ENCODE results near the gene KAT7.
"Not testable (repeated sequence)": the region's sequence is repeated elsewhere in the genome, so short reads cannot be mapped to it uniquely, and the experiment has no call there.

Gene KAT7

GRCh38 chr17:49788478-49789242 is at the start of gene KAT7:
Gene KAT7 (plus strand): TSS chr17:49788681. CDS start chr17:49788835, 154 bp downstream.
- peak; percentile 99 for DNase-seq (ENCODE audit: low read depth)

DNA sequence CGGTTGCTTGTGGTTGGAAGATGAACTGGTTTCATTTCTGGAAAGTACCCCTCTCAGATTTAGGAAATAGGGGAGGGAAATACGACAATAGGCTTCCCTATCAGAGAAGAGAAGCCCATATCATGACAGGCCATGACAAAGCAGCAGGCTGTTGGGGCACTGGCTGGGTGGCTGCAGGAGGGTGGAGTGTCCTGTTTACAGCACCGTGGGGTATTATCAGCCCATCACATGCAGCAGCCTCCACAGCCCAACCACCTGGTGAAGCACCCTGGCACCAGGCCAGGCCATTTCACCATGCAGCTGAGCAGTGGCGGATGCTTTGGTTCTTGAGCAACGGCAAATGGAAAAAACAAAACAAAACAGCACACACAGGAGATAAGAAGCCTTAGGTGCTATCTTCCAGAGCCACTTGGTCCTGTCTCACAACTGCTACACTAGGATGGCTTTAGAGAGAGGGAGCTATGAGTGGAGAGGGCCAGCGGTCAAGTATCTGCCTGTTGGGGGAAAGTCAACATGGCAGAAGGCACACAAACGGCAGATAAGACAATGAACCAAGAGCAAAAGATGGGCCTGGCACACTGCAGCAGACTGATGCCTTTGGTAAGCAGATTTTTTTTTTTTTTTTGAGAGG is 48.7 kb upstream of the KAT7 start:
- DNase-seq (ENCODE audit: low read depth) = no peak

DNA sequence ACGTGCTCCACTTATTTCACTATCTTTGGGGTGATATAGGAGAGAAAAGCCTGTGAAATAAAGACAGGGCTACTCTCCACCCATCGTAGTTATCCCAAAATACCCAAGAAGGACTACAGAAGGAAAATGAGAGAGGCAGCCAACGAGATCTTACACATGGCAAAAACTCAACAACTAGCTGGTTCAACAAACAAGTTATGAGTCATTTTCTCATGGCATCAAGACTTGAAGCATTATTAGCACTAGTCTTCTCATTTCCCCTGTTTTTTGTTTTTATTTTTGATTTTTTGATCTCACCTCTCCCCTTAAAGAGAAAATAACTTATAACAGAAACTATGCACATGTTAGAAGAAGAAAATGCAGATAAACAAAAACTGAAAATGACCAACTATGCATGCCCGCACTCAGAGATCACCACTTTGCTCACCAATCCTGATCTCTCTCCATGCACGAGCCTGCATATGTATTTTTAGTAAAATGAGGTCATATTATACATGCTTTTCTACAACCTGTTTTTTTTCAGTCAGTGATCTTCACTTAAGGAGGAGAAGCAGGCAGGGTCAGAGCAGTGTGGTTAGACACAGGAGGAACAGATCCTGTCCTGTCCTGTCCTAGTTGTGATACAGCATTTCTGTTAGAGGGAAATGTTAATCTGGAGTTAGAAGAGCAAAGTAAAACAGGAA is 47.3 kb upstream of the KAT7 start:
- DNase-seq (ENCODE audit: low read depth) = no peak

GRCh38 chr17:49741692-49742076 is 46.8 kb upstream of the KAT7 start:
- DNase-seq (ENCODE audit: low read depth) = no peak

DNA sequence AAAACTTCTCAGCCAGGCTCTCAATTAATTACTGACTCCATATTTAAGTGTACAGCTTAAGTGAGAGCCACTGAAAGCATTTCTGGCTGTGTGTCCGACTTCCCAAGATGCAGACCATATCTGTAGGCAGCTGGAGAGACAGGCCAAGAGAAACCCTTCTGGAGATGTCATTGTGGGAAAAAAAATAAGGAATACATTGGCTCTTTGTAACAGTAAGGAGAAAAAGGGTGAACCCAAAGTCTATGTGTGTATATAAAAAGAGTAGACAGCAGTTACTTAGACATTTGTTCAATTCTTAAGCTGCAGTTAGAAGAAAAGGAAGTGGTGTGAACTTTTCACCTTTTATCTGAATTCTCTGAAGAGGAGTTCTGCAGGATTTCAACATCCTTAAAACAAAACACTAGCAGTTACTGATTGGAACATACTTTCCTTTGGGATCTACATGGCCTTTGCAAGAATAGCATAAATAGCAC is 46.3 kb upstream of the KAT7 start:
- DNase-seq (ENCODE audit: low read depth) = no peak

DNA sequence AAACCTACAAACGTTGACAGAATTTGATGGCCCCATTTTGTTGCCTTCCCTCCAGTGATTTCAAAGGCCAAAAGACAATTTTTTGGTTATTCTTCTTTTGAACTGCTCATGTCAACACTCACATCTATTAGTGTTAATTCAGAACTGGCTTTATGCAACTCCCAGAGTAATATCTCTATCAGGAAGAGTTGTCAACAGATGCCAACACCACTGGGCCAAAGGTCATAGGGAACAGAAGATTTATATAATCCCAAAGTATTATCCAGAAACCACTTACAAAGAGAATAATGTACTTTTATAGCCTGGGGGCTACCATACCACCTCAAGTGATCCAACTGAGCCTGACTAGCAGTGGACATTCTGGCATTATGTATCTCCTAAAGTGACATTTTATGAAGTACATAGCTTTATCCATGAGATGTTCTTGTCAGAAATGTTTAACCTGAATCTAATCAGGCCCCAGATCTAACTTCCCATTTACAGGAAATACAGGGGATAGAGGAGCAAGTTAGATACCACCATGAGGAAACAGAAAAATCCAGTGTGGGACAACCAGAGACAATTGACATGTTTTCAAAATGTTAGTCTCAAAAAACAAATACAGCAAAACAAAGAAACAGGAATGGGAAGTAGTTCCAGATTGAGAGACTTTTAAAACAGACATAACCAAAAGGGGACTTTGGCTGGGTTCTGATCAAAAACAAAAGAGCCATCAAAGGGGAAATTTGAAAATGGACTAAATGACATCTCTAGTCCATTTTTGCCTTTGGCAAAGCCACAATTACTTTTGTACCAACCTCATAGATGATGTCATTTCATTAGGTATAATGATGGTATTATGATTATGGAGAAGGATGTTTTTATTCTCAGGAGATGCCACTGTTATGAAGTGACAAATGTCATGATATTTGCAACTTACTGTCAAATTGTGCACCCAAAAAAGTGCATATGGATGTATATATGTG is 43.0 kb upstream of the KAT7 start:
- no peak for DNase-seq (ENCODE audit: low read depth)

- no peak for DNase-seq (ENCODE audit: low read depth)
These were observed 41.5 kb upstream of the KAT7 start for GRCh38 chr17:49746791-49747490.

GRCh38 chr17:49747632-49748031 is 40.8 kb upstream of the KAT7 start:
- no peak for DNase-seq (ENCODE audit: low read depth)

DNA sequence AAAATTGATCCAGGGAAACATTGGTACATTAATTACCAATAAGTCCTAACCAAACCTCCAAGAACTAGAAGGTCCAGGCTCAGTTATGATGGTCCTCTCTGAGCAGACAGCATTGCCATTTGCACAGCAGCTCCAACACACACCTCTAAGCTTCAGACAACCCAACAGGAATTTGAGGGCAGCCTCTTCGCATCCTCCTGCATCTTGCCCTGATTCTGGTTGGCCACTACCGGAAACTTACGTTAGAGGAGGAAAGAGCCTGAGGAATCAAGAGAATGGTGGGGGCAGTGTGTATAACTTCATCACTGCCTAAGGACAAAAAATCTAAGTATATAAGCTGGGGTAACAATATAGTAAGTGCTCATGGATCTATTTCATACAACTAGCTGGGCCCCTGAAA is 40.3 kb upstream of the KAT7 start:
- no peak for DNase-seq (ENCODE audit: low read depth)

DNA sequence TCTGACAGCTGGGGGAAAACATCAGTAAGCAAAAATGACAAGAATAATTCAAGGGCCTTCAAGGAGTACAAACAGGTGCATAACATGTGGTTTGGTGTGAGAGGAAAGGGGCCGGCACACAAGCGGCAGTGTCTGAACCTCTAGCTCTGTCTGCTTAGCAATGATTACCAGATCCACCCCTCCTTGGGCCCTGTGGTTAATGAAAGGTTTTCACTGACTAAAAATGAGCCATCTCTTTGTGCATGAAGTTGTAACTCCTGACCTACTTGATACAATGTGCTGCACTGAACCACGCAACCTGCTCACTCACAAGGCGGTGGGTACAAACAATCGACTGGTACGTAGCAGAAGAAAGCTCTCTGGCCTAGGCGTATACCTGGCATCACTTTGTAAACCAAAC is 39.7 kb upstream of the KAT7 start:
- DNase-seq (ENCODE audit: low read depth) = no peak

GRCh38 chr17:49749730-49750129 is 38.8 kb upstream of the KAT7 start:
- no peak for DNase-seq (ENCODE audit: low read depth)

DNA sequence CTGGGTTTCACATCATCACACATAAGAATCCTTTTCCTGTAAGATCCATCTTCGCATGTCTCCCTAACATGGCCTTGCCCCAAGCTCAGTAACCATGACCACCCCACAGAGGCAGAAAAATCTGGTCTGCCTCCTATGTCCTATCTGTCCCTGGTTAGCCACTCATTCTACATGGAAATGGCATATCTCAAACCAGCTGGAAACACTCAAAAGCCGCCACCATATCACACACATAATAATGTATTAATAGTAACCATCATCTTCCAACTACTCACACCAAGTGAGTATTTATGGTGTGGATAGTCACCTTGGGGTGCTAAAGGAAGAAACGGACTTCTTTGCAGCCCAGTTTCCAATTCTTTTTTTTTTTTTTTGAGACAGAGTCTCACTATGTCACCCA is 36.0 kb upstream of the KAT7 start:
- DNase-seq (ENCODE audit: low read depth) = no peak

- DNase-seq (ENCODE audit: low read depth) = no peak
These were observed 34.5 kb upstream of the KAT7 start for GRCh38 chr17:49753959-49754391.

DNA sequence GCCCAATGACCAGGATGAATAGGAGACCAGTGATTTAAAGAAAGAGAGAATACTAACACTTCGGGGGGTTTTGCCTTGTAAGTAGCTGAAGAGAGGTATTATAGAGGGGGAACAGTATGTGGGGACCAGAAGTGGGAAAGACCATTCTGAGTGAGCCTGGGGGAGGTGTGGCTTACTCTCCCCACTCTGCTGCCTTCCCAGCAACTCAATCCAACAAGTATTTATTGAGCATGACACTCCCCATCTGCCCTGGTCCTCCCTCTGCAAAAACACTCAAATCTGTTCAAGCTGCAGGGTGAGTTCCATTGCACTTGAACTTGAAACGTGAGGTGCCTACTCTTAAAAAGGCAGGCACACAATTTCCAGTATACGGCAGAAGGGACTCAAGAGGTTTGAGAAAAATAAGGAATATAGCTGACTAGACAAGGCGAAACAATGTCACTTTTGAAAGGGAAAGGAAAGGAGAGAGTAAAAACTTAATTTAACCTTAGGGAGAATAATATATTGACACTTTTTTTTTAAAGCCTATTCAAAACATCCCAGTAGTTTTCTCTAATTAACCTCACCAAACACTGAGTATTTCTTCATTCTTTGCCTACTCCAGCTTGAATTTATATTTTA is 32.7 kb upstream of the KAT7 start:
- no peak for DNase-seq (ENCODE audit: low read depth)

GRCh38 chr17:49756323-49757150 is 31.9 kb upstream of the KAT7 start:
- DNase-seq (ENCODE audit: low read depth) = no peak

- no peak for DNase-seq (ENCODE audit: low read depth)
These were observed 31.2 kb upstream of the KAT7 start for GRCh38 chr17:49757151-49757777.

- not testable (repeated sequence) for DNase-seq (ENCODE audit: low read depth)
These were observed 29.9 kb upstream of the KAT7 start for GRCh38 chr17:49758464-49759010.

GRCh38 chr17:49759203-49759602 is 29.3 kb upstream of the KAT7 start:
- DNase-seq (ENCODE audit: low read depth) = no peak

GRCh38 chr17:49760296-49760695 is 28.2 kb upstream of the KAT7 start:
- no peak for DNase-seq (ENCODE audit: low read depth)

All from fibroblast of gingiva (primary cell).